Right ventricle myocardium inferior (tissue), 1 donor: ENCODE data around the gene NEU1. TPM values are rescaled to one million over a fixed set of nuclear protein-coding genes. Genes with fewer than 3 reads are reported as not detected.
"Not testable (repeated sequence)": the region's sequence is repeated elsewhere in the genome, so short reads cannot be mapped to it uniquely, and the experiment has no call there.

Experiments used
- ATAC-seq: fragments of 200-7000 bp; cut with Tn5 transposase; one replicate; pipeline ENCODE4 v1.9.1; 2020; ENCODE audit warnings: mild to moderate bottlenecking, moderate library complexity
- DNase-seq: peaks from one replicate; pipeline ENCODE4 v3.0.0; 2021; ENCODE audit errors: missing footprints
- intact Hi-C: fragments of 100-400 bp; cut with DNase I; formaldehyde crosslinking; loops from one replicate; pipeline ENCODE4 v1.11.0; 2022
- total RNA-seq: library from RNA; stranded (reverse); fragmentation: NEBNext Ultra II Directional; extraction: Animal tissue kit (Norgen Biotek cat#: 25700); gene quantifications from one replicate; pipeline ENCODE4 v1.2.1, GENCODE V29; 2021
- donor health status: DM: no; HTN: yes; CAD: no; lungs with severe emphysema.

Gene NEU1
- total RNA-seq, 1 donor from 2014 or later = 25.6 TPM

DNA sequence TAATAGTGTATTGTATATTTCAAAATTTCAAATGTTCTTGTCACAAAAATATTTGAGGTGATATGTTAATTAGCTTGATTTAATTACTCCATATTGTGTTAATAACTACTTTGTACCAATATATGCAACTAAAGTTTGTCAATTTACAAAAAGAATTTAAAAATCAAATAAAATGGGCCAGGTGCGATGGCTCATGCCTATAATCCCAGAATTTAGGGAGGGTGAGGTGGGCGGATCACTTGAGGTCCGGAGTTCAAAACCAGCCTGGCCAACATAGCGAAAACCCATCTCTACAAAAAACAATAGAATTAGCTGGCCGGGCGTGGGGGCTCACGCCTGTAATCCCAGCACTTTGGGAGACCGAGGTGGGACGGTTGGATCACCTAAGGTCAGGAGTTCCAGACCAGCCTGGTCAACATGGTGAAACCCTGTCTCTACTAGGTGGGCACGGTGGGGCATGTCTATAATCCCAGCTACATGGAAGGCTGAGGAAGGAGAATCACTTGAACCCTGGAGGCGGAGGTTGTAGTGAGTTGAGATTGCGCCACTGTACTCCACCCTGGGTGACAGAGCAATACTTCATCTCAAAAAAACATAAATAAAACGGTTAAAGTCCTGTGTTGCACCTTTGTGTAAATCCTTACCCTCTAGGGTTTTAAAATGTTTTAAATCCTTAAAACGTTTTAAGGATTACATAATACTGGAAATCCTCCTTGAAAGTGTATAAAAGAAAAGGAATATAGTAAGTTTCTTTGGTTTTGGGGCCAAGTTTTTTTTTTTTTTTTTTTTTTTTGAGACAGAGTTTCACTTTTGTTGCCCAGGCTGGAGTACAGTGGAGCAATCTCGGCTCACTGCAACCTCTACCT is 31.0 kb downstream of the NEU1 start:
- intact Hi-C loops = loop anchor here (5.0 to 10.0 kb wide), 3 partner anchors 149 to 287 kb away; partner anchors contain the start of genes ATP6V1G2, CSNK2B, DDX39B and LY6G5B
- no peak for DNase-seq
- ATAC-seq = no peak

DNA sequence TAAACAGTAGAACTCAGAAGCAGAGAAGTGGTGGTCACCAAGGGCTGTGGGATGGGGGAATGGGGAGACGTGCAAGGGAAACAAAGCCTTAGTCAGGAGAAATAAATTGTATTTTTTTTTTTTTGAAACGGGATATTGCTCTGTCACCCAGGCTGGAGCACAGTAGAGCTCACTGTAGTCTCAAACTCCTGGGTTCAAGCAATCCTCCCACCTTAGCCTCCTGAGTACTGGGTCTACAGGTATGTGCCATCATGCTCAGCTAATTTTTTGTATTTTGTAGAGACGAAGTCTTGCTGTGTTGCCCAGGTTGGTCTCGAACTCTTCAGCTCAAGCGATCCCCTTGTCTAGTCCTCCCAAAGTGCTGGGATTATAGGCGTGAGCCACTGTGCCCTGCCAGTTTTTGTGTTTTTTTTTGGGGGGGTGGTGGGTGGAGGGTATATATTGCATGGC is 31.7 kb downstream of the NEU1 start:
- no peak for DNase-seq
- no peak for ATAC-seq
- intact Hi-C loops = loop anchor here (1.0 to 10.0 kb wide), 5 partner anchors 58 to 286 kb away; partner anchors contain the start of genes ATP6V1G2, CSNK2B, DDAH2 and DDX39B

DNA sequence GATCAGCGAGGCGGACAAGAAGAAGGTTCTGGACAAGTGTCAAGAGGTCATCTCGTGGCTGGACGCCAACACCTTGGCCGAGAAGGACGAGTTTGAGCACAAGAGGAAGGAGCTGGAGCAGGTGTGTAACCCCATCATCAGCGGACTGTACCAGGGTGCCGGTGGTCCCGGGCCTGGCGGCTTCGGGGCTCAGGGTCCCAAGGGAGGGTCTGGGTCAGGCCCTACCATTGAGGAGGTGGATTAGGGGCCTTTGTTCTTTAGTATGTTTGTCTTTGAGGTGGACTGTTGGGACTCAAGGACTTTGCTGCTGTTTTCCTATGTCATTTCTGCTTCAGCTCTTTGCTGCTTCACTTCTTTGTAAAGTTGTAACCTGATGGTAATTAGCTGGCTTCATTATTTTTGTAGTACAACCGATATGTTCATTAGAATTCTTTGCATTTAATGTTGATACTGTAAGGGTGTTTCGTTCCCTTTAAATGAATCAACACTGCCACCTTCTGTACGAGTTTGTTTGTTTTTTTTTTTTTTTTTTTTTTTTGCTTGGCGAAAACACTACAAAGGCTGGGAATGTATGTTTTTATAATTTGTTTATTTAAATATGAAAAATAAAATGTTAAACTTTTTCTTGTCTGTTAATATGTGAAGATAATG is 32.9 kb downstream of the NEU1 start:
- ATAC-seq (no peak), DNase-seq (no peak)
- intact Hi-C loops = loop anchor here (1.0 to 10.0 kb wide), 5 partner anchors 56 to 285 kb away; partner anchors contain the start of genes ATP6V1G2, CSNK2B, DDAH2 and DDX39B

DNA sequence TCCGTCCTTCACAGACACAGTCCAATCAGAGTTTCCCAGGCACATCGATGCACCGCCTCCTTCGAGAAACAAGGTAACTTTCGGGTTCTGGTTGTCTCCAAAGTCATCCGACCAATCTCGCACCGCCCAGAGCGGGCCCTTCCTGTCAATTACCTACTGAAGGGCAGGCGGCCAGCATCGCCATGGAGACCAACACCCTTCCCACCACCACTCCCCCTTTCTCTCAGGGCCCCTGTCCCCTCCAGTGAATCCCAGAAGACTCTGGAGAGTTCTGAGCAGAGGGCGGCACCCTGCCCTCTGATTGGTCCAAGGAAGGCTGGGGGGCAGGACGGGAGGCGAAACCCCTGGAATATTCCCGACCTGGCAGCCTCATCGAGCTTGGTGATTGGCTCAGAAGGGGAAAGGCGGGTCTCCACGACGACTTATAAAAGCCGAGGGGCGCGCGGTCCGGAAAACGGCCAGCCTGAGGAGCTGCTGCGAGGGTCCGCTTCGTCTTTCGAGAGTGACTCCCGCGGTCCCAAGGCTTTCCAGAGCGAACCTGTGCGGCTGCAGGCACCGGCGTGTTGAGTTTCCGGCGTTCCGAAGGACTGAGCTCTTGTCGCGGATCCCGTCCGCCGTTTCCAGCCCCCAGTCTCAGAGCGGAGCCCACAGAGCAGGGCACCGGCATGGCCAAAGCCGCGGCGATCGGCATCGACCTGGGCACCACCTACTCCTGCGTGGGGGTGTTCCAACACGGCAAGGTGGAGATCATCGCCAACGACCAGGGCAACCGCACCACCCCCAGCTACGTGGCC is 35.1 kb downstream of the NEU1 start, which contains the start of gene HSPA1B:
Gene HSPA1B, plus strand, starts transcription at position 453 of the 794 bp plus-strand sequence. Its CDS starts 213 bp downstream, at position 666.
- intact Hi-C loops = loop anchor here (2.0 kb wide), 1 partner anchor 33 kb away; the partner anchor contains the start of gene VARS1
- ATAC-seq = peak; percentile 96
- DNase-seq = peak; percentile 100

DNA sequence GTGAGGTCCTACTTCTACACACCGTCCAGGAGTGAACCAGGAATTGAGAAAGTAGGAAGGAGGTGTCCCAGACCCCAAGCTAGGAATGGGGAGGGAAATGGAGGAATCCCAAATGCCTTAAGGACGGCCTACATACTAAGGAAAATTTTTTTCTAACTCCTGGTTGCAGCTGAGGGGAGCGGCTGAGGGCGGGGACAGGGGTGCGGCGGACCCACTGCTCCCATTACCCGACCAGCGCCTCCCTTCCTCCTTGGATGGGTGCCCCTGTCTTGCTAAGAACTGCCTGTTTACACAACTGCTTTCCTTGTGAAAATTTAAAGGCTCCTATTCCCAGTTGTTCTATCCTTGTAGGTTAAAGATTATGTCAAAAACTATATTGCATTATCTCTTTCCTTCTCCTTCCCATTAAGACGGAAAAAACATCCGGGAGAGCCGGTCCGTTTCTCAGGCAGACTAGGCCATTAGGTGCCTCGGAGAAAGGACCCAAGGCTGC is 35.8 kb downstream of the NEU1 start:
- intact Hi-C loops = loop anchor here (2.0 kb wide), 1 partner anchor 32 kb away; the partner anchor contains the start of gene VARS1
- DNase-seq = peak; percentile 93
- ATAC-seq = peak; percentile 66

DNA sequence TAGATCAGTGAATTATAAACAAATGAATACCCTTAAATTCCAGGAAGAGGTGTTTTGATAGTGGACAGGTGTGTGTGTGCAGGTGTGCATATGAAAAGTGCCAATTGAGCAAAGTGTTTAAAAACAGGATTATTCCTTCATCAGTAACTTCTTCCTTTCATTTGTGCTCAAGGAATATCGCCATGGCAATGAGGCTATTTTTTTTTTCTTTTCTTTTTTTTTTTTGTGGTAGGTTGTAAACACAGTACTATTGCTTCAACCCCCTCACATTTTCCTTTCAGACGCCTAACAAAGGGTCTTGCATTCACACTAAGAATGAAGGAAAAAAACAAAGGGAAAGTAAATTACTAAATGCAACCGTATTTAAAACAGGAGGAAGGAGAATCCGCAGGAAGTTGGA is 37.1 kb downstream of the NEU1 start:
- intact Hi-C loops = no loop called here
- no peak for DNase-seq
- ATAC-seq = no peak

DNA sequence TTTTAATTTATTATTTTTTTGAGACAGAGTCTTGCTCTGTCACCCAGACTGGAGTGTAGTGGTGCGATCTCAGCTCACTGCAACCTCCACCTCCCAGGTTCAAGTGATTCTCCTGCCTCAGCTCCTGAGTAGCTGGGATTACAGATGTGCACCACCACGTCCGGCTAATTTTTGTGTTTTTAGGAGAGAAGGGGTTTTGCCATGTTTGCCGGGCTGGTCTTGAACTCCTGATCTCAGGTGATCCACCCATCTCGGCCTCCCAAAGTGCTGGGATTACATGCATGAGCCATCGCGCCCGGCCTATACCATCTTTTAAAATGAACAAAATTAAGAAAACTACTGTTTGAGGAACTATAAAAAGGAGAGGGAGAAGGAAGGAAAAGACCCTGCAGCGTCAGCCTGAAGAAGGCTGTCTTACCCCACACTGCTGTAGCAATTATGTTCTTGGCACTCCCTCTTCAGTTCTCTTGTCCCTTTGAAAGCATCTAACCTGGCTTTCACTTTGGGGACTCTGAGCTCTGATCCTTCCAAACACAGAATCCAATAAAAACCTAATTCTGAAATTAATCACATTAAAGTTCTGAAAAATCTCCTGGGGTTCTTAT is 38.9 kb downstream of the NEU1 start:
- DNase-seq, intact Hi-C loops, ATAC-seq: not testable (repeated sequence)

DNA sequence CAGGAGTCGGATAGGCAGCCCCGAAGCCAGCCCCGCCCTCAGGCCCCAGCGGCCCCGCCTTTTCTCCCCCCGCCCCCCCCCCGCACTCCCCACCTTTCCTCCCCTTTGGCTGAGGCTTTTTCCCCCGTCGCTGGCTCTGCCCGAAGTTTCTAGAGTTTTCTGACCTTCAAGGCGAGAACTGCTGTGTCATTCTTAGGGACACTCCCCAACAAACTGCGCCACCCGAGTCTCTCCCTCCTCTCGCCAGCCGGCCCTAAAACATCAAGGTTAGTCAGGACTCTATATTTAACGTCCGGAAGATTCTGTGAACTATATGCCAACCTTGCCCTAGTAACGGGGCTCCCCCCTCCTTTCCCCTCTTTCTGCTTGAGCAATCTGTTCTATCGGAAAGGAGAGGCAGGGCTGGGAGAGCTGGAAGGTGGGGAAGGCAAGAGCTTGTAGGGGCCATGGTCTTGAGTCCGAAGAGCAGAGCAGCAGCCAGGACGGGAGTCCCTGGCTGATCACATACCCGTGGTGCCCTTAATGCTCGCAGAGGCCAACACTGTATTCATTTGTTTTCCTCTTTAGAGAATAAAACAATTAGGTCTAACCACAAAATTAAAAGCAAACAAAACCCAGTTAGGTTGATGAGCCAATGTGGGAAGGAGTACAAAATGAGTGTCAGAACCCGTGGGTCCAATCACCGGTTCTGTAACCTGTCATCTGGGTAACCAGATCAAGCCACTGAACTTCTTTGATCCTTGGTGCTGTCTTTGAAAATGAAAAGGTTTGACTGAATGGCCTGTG is 40.4 kb downstream of the NEU1 start:
- intact Hi-C loops = no loop called here
- peak; percentile 72 for ATAC-seq
- peak; percentile 88 for DNase-seq

DNA sequence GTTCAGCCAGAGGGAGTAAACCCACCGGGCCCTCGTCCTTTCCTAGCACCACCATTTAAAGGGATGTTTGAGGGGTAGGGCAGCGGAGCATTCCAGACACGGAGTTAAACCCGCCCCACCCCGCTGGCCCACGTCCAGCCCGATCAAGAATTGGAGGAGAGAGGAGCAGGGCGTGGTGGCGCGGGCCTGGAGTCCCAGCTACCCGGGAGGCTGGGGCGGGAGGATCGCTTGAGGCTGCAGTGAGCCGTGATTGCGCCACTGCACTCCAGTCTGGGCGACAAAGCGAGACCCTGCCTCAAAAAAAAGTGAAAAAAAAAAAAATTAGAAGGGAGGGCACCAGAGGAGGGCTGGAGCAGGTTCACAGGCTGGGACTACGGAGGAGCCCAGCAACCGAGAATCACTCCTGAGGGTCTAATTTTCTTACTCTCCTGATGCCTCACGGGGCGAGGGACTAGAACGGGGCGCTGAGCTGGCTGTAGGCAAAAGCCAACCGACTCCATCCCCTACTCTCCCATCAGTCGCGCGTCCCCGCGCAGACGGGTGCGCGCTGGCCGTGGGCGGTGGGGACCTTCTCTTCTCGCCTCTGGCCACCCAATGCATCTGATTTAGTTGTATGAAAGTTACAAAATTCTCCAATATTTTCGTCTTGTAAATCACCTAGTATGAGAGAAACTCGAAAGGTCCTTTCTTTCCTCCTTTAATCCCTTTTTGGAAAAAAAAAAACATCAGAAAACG is 41.2 kb downstream of the NEU1 start:
- intact Hi-C loops = no loop called here
- DNase-seq = peak; percentile 90
- peak; percentile 58 for ATAC-seq

DNA sequence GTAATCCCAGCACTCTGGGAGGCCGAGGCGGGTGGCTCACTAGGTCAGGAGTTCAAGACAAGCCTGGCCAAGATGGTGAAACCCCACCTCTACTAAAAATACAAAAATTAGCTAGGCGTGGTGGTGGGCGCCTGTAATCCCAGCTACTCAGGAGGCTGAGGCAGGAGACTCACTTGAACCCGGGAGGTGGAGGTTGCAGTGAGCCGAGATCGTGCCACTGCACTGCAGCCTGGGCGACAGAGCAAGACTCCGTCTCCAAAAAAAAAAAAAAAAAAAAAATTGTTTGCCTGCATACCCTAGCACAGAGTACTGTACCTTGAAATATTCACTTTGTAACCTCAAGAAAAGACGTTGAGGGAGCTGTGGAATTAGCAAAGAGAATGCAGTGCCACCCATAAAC is 42.2 kb downstream of the NEU1 start:
- intact Hi-C loops, DNase-seq, ATAC-seq: not testable (repeated sequence)

DNA sequence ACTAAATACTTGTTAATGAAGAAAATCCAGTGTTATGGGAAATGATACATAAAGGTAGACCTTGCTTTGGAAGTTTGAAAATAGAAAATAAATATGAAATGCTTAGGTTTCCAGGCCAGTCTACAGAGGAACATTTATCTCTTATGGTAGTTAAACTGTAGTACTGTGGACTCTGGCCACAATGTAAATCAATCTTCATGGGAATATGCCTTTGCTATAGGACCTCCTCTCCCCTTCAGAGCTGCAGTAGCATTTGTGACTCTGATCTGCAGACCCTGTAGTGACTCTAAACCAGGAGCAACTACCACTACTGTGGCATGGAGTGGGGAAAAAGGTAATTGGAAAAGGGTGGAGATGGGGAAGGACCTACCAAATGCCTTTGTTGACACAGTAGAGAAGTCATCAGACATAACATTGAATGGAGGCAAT is 42.7 kb downstream of the NEU1 start:
- ATAC-seq (no peak), DNase-seq (no peak)
- intact Hi-C loops = no loop called here

DNA sequence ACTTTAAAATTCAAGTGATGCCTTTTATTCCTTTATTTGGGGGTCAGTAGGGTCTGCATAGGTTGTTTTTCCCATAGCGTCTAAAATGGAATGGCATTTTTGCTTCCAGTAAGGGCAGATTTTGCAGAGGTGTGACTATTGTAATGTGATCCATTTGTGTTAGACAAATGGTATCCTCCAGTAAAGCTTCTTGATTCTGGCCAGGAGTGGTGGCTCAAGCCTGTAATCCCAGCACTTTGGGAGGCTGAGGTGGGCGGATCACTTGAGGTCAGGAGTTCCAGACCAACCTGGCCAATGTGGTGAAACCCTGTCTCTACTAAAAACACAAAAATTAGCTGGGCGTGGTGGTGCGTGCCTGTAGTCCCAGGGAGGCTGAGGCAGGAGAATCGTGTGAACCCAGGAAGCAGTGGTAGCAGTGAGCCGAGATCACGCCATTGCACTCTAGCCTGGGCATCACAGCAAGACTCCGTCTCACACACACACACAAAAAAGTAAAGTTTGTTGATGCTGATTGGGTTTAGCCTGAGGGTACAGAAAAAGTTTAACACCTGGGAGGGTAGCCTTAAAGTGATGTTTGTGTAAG is 44.6 kb downstream of the NEU1 start:
- DNase-seq, ATAC-seq, intact Hi-C loops: not testable (repeated sequence)

DNA sequence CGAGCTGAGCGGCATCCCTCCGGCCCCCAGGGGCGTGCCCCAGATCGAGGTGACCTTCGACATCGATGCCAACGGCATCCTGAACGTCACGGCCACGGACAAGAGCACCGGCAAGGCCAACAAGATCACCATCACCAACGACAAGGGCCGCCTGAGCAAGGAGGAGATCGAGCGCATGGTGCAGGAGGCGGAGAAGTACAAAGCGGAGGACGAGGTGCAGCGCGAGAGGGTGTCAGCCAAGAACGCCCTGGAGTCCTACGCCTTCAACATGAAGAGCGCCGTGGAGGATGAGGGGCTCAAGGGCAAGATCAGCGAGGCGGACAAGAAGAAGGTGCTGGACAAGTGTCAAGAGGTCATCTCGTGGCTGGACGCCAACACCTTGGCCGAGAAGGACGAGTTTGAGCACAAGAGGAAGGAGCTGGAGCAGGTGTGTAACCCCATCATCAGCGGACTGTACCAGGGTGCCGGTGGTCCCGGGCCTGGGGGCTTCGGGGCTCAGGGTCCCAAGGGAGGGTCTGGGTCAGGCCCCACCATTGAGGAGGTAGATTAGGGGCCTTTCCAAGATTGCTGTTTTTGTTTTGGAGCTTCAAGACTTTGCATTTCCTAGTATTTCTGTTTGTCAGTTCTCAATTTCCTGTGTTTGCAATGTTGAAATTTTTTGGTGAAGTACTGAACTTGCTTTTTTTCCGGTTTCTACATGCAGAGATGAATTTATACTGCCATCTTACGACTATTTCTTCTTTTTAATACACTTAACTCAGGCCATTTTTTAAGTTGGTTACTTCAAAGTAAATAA is 45.3 kb downstream of the NEU1 start:
- intact Hi-C loops, ATAC-seq: not testable (repeated sequence)
- peak; percentile 69 for DNase-seq

DNA sequence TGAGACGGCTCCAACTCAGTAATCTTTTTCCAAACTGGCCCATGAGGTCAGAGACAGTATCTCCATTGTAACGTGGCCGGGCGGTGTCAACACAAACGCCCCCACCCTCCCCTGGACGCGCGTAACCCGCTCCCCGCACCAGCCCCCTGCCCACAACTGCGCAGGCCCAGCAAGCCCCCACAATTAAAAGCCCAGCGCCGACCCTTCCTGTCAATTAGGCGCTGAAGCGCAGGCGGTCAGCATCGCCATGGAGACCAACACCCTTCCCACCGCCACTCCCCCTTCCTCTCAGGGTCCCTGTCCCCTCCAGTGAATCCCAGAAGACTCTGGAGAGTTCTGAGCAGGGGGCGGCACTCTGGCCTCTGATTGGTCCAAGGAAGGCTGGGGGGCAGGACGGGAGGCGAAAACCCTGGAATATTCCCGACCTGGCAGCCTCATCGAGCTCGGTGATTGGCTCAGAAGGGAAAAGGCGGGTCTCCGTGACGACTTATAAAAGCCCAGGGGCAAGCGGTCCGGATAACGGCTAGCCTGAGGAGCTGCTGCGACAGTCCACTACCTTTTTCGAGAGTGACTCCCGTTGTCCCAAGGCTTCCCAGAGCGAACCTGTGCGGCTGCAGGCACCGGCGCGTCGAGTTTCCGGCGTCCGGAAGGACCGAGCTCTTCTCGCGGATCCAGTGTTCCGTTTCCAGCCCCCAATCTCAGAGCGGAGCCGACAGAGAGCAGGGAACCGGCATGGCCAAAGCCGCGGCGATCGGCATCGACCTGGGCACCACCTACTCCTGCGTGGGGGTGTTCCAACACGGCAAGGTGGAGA is 47.4 kb downstream of the NEU1 start, which contains the start of the genes HSPA1A and HSPA1L:
Gene HSPA1A, plus strand, starts transcription at position 519 of the 814 bp plus-strand sequence. Its CDS starts 214 bp downstream, at position 733.
Gene HSPA1L, minus strand, starts transcription at position 259 of the 814 bp plus-strand sequence. CDS start 3,311 bp downstream, outside the sequence.
- intact Hi-C loops = no loop called here
- ATAC-seq = peak; percentile 92
- peak; percentile 95 for DNase-seq
